DND-41 (cell line): ENCODE results near the gene SPTLC3.

Experiments used
- ATAC-seq: fragments of 200-7000 bp; cut with Tn5 transposase; 3 replicates; pipeline ENCODE4 v1.9.1; 2021; ENCODE audit warnings: low read depth; ENCODE audit not compliant: insufficient read depth
- DNase-seq: peaks from one replicate; pipeline ENCODE4 v3.0.0-alpha.2; 2020
- H2AFZ ChIP-seq: 2 replicates; pipeline ENCODE4 v1.6.0; 2012; ENCODE audit warnings: low read depth, low read length
- H3K27ac ChIP-seq: 2 replicates; pipeline ENCODE4 v1.5.1; 2012; ENCODE audit warnings: low read length, inconsistent platforms
- H3K27me3 ChIP-seq: fragments of 200-600 bp; sonication (generic); 2 replicates; pipeline ENCODE4 v1.6.0; 2012; ENCODE audit warnings: low read length, mild to moderate bottlenecking, inconsistent platforms; ENCODE audit not compliant: insufficient read depth, poor library complexity
- H3K36me3 ChIP-seq: 2 replicates; pipeline ENCODE4 v1.5.1; 2012; ENCODE audit warnings: low read length, inconsistent platforms; ENCODE audit not compliant: insufficient read depth
- H3K4me1 ChIP-seq: 2 replicates; pipeline ENCODE4 v1.5.1; 2012; ENCODE audit warnings: mild to moderate bottlenecking, low read length; ENCODE audit not compliant: insufficient read depth
- H3K4me2 ChIP-seq: 2 replicates; pipeline ENCODE4 v1.6.0; 2012; ENCODE audit warnings: mild to moderate bottlenecking, moderate library complexity, low read length, inconsistent platforms; ENCODE audit not compliant: insufficient read depth
- H3K4me3 ChIP-seq, 2 experiments: fragments of 200-600 bp in 1 of 2; shearing (Covaris generic) in 1 of 2; 2 replicates each; pipeline ENCODE4 v1.5.1; 2012 to 2016; ENCODE audit warnings: inconsistent platforms in 2 of 2, low read length in 2 of 2, mild to moderate bottlenecking in 2 of 2, low read depth in 1 of 2, moderate library complexity in 1 of 2
- H3K79me2 ChIP-seq: 2 replicates; pipeline ENCODE4 v1.6.0; 2012; ENCODE audit warnings: low read length, inconsistent platforms; ENCODE audit not compliant: insufficient read depth
- H3K9ac ChIP-seq: 2 replicates; pipeline ENCODE4 v1.6.0; 2012; ENCODE audit warnings: low read depth, mild to moderate bottlenecking, inconsistent platforms, low read length, moderate library complexity
- H3K9me3 ChIP-seq: 2 replicates; pipeline ENCODE4 v1.5.1; 2012; ENCODE audit warnings: low read length, moderate library complexity, mild to moderate bottlenecking, inconsistent platforms; ENCODE audit not compliant: insufficient read depth, severe bottlenecking
- H4K20me1 ChIP-seq: 2 replicates; pipeline ENCODE4 v1.6.0; 2012; ENCODE audit warnings: low read length; ENCODE audit not compliant: insufficient read depth
- EZH2 ChIP-seq: IDR thresholded peaks from 3 replicates; pipeline ENCODE4 v1.6.1; 2012; ENCODE audit warnings: borderline replicate concordance, low read depth, mild to moderate bottlenecking, moderate library complexity, low read length, inconsistent platforms; ENCODE audit not compliant: severe bottlenecking
- TF ChIP-seq, protein P1 (sequence below): IDR thresholded peaks from 2 replicates; pipeline ENCODE4 v1.5.1; 2012; ENCODE audit warnings: borderline replicate concordance, low read length, moderate library complexity, mild to moderate bottlenecking; ENCODE audit not compliant: poor library complexity, severe bottlenecking; ENCODE audit errors: extremely low read depth

Gene SPTLC3

DNA sequence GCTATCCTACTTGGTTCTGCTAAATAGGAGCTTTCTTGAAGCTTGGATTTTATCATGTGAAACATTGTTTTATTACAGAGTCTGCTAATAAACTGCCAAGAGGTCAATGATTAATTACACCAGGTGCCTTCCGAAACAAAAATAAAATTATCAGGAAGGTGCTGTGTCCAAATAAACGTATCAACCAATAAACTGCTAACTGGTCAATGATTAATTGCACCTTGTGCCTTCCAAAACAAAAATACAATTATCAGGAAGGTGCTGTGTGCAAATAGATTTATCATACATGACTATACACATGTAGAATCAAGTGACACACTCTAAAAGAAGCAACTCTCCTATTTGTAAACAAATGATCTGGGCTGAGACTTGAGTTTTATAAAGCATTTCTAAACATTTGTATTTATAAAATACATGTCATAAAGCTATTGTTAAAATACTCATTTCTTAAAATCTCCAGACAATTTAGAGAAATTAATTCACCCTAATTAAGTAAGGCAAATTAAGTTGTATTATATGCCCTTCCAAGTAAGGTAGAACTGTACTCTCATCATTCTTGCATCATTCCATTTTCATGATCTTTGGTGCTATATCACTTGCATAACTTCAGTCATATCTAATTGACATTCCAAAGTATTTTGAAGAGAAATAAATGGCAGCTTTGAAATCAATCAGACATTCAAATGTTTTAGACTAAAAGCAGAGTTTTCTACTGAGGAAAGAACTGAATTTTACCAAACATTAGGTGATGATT lies 26.8 kb downstream of the SPTLC3 start:
- H2AFZ ChIP-seq = no peak overlapping the region
- no peaks in the 10 kb centered on the region for H3K36me3 ChIP-seq
- no peaks in the 10 kb centered on the region for H3K9me3 ChIP-seq
- no peak overlapping the region for H3K27ac ChIP-seq
- TF ChIP-seq, protein P1, sequence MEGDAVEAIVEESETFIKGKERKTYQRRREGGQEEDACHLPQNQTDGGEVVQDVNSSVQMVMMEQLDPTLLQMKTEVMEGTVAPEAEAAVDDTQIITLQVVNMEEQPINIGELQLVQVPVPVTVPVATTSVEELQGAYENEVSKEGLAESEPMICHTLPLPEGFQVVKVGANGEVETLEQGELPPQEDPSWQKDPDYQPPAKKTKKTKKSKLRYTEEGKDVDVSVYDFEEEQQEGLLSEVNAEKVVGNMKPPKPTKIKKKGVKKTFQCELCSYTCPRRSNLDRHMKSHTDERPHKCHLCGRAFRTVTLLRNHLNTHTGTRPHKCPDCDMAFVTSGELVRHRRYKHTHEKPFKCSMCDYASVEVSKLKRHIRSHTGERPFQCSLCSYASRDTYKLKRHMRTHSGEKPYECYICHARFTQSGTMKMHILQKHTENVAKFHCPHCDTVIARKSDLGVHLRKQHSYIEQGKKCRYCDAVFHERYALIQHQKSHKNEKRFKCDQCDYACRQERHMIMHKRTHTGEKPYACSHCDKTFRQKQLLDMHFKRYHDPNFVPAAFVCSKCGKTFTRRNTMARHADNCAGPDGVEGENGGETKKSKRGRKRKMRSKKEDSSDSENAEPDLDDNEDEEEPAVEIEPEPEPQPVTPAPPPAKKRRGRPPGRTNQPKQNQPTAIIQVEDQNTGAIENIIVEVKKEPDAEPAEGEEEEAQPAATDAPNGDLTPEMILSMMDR = no peak
- no peak for TF ChIP-seq EZH2
- ATAC-seq (no peak), DNase-seq (no peak)
- H3K79me2 ChIP-seq = no peaks in the 10 kb centered on the region
- no peak overlapping the region for H3K4me3 ChIP-seq
- H3K4me1 ChIP-seq = no peaks in the 10 kb centered on the region
- H3K27me3 ChIP-seq = no peaks in the 10 kb centered on the region
- no peaks in the 10 kb centered on the region for H4K20me1 ChIP-seq
- H3K9ac ChIP-seq = no peak overlapping the region
- no peak overlapping the region for H3K4me2 ChIP-seq

DNA sequence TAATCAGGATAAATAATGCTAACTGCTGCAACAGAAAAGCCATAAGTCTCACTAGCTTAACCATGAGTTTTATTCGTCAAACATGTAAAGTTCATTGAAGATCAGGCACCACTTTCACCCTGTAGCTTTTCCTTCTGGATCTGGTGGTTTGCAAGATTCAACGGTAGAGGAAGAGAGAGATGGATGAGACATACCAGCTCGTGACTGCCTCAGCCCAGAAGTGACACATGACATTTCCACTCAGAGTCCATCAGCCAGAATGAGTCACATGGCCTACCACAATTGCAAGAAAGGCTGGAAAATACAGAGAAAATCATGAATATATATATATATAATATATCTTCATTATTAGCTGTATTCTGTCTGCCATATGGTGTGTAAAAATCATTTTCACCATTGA lies 29.0 kb downstream of the SPTLC3 start:
- no peak overlapping the region for H2AFZ ChIP-seq
- H3K36me3 ChIP-seq = no peaks in the 10 kb centered on the region
- H3K27me3 ChIP-seq = no peaks in the 10 kb centered on the region
- H3K4me3 ChIP-seq = no peak overlapping the region
- no peaks in the 10 kb centered on the region for H3K79me2 ChIP-seq
- H4K20me1 ChIP-seq = no peaks in the 10 kb centered on the region
- H3K4me2 ChIP-seq = no peak overlapping the region
- H3K4me1 ChIP-seq = no peaks in the 10 kb centered on the region
- no peak overlapping the region for H3K27ac ChIP-seq
- TF ChIP-seq, protein P1 = no peak
- TF ChIP-seq EZH2 = no peak
- H3K9ac ChIP-seq = no peak overlapping the region
- DNase-seq (no peak), ATAC-seq (no peak)
- no peaks in the 10 kb centered on the region for H3K9me3 ChIP-seq

DNA sequence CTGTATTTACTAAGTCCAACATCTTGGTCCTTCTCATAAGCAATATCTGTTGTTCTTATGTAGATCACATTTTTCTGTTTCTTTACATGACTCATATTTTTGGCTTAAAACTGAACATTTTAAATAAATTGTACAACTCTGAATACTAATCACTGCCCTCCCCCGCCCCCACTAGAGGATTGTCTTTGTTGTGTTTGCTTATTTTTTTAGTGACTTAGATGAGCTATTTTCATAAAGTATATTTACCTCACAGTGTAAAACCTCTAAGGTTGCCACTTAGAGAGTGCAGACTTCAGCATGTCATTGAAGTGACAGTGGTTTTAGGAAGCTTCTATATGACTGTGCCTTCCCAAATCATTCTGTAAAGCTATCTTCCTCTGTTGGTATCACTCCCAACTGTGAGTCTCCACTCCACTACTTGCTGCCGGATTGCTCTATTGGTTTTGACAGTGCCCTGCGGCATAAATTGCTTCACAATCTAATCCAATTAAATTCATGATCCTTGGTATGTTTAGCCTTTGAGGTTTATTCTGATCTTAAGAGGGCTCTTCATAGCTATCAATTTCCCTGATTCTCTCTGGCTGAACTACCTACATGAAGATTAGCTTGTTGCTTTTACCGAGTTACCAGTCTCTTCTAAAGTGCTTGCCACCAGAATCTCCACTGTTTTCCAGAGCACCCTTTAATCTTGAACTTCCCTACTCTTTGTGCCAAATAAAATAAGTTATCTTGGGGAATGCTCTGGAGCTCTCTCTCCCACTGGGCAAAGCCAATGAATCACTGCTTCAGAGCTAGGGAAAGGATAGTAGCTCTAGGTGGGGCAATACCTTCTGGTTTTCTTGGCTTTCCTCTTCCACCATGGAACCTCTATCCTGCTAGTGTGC lies 33.0 kb downstream of the SPTLC3 start:
- no peaks in the 10 kb centered on the region for H4K20me1 ChIP-seq
- no peak overlapping the region for H3K4me2 ChIP-seq
- H3K27ac ChIP-seq = no peak overlapping the region
- H3K4me3 ChIP-seq = no peak overlapping the region
- no peak overlapping the region for H3K9ac ChIP-seq
- no peak for ATAC-seq
- TF ChIP-seq, protein P1 = no peak
- no peak for TF ChIP-seq EZH2
- H2AFZ ChIP-seq = no peak overlapping the region
- H3K27me3 ChIP-seq = peaks cover 8% of the 10 kb centered on the region
- H3K4me1 ChIP-seq = no peaks in the 10 kb centered on the region
- H3K79me2 ChIP-seq = no peaks in the 10 kb centered on the region
- H3K9me3 ChIP-seq = no peaks in the 10 kb centered on the region
- no peak for DNase-seq
- no peaks in the 10 kb centered on the region for H3K36me3 ChIP-seq
